ENCODE results near the gene CELSR1.

Gene CELSR1

DNA sequence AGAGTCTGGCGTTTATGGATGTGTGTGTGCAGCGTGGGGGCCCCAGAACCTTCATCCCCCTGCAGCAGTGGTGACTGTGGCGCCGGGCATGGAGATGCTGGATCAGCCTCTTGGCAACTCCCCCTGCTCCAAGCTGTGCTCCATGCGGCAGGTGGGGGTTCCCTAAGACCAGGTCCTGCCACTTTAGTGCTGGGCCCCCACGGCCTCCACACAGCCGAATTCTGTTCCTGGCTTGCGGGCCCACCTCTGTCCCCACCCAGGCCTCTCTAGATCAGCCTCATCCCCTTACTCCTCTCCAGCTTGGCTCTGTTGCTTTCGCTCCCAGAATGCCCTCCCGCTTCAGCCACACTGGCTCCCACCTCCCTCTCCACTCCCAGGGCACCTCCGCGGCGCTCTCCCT, 142.3 kb downstream of the CELSR1 start:
- DNase-seq (ENCODE audit: low read depth): no peak

DNA sequence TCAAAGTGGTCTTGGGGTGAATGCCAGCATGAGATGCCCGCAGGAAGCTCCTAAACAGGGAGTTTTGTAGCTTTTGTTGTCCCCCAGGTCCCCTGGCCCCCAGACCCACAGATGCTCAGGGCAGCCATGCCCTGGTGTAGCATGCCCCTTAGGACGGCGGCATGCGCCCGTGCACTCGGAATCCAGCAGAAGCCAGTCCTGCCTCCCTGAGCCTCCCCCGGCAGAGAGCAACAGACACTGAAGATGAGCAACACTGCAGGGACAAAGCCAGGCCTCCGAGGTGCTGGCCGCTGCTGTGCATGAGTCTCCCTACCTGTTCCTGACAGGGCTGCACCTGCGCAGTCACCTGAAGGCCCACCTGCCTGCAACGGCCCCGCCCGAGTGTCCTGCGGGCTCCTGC, 142.8 kb downstream of the CELSR1 start:
- DNase-seq (ENCODE audit: low read depth): no peak

DNA sequence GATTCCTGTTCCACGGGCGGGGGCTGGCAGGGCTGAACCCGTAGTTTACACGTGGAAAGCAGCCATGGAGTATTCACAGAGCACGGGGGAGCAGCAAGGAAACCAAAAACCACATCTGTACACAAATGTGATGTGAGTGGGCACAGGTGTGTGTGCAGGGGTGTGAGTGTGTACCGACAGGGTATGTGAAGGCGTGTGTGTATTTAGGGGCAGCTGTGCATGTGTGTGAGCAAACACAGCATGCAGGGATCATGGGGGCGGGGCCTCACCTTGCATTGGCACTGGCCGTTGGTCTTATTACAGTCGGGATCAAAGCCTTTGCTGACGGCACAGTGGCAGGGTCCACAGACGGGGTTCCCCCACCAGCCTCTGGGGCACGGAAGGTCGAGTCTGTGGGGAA, 143.5 kb downstream of the CELSR1 start:
- no peak for DNase-seq (ENCODE audit: low read depth)

DNA sequence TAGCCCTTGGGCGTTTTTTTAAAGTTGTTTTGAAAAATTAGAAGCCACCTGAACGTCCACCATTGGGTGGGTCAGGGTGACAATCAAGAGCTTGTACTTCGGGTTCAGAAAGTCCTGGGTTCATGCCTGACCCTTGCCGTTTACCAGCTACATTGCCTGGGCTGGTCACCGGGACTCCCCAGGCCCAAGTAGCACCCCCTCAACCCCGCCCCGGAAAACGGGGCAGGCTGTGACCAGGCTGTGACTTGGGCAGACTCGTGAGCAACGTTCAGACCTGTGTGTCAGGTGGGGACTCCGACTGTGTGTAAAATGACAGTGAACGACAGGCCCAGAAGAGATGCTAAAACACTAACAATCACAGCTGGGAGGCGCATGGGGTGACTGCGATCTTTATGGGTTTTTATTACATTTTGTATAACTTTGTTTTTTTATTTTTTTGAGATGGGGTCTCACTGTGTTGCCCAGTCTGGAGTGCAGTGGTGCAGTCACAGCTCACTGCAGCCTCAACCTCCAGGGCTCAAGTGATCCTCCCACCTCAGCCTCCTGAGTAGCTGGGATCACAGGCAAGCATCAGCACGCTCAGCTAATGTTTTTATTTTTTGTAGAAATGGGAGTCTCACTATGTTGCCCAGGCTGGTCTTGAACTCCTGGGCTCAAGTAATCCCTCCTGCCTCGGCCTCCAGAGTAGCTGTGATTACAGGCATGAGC, 145.1 kb downstream of the CELSR1 start:
- DNase-seq (ENCODE audit: low read depth): no peak

DNA sequence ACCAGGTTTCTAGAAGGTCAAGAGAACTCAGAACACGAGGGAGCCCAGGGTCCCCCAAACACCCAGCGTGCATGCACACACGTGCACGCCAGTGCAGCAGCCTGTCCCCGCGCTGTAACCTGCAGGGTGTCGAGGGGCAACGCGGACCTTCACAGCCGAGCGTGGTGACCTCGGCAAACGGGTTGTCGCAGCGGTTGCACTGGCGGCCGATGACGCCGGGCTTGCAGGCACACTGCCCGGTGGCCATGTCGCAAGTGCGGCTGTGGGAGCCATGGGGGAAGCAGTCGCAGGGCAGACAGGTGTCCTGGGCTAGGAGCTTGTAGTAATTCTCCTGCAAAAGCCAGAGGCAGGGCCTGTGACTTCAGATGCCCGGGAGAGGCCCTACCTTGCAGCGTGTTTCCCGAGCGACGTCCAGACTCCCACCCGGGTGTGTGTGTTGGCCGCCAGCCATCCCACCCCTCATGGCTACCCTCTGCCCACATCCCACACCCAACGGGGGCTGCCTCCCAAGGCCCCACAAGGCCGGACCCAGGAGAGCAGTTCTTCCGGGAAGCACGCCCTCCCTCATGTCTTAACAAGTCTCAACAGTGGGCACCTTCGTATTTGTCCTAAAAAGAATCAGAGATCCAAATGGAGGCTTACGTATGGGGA, 145.8 kb downstream of the CELSR1 start:
- no peak for DNase-seq (ENCODE audit: low read depth)

DNA sequence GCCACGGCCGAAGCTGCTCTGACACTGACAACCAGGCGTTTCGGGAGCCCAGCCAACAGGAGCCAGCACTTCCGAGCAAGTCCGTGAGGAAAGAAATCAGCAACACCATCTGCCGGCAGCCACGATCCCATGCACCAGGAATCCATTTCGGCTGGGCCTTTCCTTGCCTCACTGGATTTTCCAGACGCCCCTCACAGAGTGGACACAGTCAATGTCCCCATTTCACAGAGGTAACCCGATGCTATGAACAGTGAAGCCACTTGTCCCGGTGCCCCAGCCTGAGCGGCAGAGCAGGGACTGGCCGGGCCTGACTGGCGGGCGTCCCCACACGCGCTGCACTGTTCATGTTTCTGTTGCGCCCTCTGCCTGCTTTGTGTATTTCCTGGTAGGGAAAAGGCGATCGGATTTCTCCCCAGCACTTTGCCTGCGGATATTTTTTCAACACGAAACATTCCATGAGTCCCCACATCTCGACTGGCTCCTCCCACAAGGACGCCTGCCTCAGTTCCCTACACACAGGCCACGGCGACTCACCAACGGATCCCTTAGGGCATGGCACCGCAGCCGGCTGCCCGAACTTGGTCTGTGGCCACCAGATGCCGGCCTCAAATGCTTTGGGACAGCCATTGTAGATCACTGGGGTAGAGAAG, 146.6 kb downstream of the CELSR1 start:
- no peak for DNase-seq (ENCODE audit: low read depth)

DNA sequence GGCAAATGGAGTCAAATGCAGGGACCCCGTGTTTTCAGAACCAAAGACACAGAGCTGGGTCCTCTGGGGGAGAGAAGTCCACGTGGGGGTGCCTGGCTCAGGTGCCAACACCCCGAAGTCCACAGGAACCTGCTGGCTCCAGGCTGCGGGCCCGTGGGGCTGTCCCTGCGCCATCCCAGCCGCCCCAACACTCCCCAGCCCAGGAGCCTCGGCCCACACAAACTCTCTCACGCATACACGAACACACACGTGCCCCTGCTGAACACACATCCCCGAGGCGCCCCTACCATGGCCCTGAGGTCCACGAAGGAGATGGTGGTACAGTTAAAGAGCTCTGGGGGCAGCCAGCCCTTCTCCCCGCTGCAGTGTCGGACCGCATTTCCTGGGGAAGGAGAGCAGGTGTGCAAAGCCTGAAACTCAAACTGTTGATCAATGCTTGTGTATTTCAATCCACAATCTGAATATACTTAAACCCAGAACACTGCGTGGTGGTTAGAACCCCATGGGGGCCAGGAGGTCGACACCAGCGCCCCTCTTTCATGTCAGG, 147.2 kb downstream of the CELSR1 start:
- no peak for DNase-seq (ENCODE audit: low read depth)

DNA sequence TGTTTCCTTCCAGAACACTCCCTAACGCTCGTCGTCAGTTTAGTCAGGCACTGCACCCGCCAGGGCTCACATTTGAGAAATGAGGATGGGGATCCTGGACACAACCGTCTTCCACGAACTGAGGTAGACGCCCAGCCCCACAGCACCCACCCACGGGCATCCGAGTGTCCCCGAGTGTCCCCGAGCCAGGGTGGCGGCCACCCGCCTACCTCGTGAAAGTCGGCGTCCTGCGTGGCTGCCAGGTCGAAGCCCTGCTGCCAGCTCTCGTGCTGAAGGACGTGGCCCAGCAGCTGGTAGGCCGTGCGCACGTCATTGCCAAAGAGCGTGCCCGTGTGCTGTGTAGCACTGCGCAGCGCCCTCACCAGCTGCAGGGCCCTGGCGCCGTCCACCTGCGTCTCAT, 148.3 kb downstream of the CELSR1 start:
- no peak for DNase-seq (ENCODE audit: low read depth)

DNA sequence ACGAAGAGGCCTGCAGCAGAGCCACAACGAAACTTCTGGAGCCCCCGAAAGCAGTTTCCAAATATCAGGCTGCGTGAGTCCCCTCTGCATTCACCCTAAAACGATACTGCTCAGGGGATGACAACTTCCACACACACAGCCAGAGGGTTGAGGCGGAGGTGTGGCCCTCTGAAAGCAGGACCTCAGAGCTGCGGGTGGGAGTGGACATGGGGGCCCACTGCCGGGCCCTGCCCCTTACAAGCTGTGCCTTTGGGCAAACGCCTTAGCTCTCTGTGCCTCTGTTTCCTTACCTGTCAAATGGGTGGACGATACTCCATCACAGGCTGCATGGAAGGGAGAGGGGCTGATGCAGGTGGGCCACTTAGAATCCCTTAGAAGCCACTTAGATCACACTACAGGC, 148.8 kb downstream of the CELSR1 start:
- DNase-seq (ENCODE audit: low read depth): no peak

DNA sequence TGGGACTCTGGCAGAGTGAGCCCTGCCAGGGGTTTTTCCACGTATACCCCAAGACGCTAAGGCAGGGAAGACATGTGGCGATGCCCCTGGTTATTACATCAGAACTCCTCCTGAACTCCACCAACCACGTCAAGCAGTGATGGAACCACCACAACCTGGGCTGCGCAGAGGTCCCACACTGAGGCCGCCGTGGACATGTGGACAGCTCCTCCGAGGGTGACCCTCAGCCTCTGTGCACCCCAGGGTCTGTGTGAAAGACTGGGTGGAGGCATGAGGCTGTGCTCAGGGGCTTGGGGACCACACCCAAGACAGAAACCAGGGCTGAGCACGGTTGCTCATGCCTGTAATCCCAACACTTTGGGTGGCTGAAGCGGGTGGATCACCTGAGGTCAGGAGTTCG, 149.7 kb downstream of the CELSR1 start:
- DNase-seq (ENCODE audit: low read depth): no peak

DNA sequence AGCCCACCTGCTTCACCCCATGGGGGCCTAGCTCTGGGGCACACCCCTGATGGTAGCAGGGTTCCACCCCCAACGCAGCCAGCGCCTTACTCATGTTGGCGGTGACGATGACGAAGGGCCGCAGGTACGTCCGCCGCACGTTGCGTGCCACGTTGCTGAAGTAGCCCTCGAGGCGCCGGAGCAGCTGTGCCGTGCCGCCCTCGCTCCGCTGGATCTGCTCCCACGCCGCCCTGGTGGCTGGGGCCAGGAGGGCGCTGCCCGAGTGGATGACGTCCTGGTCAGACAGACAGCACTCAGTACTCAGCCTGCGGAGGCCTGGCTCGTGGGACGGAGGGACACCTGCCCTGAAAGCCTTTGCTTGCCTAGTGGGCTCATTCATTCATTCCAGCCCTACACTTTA, 151.1 kb downstream of the CELSR1 start:
- DNase-seq (ENCODE audit: low read depth): no peak

DNA sequence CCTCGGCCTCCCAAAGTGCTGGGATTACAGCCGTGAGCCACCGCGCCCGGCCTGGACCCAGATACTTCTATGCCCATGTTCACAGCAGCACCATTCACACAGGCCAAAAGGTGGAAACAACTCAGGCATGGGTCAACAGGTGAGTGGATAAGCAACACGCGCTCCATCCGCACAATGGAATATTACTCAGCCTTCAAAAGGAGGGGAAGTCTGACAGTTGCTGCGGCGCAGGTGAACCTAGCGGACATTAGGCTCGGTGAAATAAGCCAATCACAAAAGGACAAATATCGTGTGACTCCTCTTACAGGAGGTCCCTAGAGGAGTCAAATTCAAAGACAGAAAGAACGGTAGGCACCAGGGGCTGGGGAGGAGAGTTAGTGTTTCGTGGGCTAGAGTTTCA, 154.9 kb downstream of the CELSR1 start:
- no peak for DNase-seq (ENCODE audit: low read depth)

DNA sequence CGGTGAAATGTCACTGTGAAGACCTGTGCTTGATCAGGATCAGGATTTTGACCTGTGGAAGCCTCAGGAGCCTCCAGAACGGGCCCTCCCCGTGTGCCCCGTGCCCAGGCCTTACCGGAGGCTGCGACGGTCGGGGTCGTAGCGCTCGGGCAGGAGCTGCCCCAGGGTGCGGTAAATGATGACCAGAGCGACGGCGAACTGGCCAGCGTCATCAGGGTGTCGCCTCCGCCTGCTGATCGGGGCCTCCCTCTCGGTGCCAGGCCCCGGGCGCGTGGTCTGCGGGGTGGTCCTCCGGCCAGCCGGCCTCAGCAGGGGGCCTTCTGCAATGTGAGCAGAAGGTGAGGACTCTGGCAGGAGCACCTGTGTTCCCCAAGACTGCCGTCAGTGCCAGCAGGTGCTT, 155.7 kb downstream of the CELSR1 start:
- no peak for DNase-seq (ENCODE audit: low read depth)

DNA sequence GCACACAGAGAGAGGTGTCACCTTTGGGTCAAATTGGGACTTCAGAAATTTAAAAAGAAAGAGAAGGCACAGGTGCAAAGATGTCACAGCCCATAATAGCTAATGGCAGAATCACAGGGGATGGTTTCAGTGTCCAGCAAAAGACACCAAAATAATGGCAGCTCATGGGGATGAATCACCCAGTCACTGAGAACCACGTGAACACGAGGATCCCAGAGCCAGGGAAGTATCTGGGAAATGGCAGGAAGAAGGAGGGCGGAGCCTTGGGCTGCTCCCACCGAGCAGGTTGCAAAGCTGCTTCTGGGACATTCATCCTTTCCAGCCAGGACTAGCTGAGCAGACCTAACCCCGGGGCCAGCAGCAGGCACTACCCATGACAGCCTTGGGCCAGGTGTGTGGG, 156.3 kb downstream of the CELSR1 start:
- DNase-seq (ENCODE audit: low read depth): no peak

DNA sequence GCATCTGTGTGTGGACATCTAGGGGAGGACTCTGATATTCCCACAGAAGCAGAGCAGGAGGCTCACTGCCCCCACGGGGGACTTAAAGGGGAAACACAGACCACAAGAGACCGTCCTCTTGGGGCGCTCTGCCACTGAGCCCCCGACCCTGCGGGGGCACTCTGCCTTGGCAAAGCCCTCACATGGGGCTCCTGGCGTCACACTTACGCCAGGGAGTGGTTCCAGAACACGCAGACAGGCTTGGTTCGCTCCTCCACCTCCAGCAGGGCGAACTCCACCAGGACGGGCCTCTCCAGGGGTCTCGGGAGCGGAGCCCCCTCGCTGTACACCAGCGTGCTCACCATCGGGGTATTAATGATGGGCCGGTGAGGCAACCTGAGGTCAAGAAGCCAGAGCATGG, 156.8 kb downstream of the CELSR1 start:
- no peak for DNase-seq (ENCODE audit: low read depth)

DNA sequence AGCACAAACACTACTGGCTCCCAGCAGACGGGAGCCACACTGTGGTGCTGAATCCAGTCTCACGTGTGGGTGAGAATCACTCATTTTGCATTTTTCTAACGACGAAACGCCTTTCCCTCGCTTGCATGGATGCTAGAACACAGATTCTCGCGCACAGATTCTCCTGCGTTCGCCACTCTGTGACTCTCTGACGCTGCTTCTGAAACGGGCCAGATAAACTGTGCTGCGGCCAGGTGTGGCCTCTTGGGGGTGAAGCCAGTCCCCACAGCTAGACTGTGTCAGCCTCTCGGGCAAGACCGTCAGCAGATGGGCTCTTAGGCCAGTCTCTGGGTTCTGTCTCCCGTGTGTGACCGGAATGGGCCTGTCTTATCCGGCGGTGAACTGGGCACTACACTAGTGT, 157.4 kb downstream of the CELSR1 start:
- DNase-seq (ENCODE audit: low read depth): no peak

DNA sequence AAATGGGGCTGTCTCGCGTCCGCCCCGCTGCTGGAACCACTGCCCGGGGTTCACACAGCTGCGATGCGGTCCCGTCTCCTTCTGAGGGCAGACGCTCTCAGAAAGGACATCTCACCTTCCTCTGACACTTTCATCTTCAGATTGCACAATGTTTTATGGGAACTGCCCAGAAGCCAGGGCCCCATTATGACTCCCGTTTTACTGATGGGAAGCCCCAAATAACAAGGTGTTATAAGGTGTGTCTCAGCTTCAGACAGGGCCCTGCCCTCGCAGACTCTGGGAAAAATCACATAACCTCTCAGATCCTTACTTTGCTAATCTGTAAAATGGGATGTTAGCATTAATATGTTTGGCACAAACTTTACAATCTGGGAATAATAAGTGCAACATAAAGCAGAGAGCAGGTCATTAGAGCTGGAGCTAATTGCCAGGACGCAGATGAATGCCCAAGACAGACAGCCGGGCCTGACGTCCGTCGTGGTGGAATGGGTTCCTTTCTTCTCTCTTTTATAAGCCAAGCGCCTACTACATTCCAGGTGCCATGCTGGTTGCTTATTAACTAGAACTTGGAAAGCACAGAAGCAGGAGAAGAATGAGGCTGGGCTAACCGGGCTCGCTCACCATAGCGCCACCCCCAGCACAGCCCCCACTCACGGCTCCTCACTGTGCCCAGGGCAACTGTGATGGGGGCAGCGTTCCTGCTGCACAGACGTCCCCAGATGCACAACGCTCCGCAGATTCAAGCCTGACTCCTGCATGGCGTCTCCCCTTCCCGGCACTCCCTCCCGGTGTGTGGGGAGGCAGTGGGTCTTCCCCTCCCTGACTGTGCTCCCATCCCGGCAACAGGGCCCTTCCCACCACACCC, 158.1 kb downstream of the CELSR1 start:
- no peak for DNase-seq (ENCODE audit: low read depth)

DNA sequence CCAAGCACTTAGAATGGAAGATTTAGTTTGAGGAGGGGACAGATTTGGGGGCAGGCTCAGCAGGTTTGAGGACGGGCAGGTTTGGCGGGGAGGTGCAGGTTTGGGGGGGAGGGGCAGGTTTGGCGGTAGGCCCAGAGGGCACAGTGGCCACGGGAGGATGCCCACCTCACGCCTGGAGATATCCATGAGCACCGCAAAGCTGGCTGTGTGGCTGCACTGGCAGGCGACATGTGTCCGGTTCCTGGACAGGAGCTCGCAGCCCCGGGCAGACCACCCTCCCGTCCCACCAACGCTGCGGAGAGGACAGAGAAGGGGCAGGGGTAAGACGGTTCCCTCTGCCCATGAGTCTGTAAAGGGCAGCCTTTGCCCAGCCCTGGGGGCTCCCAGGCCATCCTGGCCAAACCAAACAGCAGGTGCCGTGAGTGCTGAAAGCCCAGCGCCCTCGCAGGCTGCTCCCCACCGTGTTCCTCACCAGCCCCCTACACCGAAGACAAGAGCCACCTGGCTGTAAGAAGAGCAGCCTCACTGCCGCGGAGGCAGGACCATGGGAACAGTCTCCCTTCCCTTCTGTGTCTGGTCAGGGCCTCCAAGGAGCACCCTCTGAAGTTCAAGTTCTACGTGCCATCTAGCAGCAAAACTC, 158.9 kb downstream of the CELSR1 start:
- DNase-seq (ENCODE audit: low read depth): no peak

DNA sequence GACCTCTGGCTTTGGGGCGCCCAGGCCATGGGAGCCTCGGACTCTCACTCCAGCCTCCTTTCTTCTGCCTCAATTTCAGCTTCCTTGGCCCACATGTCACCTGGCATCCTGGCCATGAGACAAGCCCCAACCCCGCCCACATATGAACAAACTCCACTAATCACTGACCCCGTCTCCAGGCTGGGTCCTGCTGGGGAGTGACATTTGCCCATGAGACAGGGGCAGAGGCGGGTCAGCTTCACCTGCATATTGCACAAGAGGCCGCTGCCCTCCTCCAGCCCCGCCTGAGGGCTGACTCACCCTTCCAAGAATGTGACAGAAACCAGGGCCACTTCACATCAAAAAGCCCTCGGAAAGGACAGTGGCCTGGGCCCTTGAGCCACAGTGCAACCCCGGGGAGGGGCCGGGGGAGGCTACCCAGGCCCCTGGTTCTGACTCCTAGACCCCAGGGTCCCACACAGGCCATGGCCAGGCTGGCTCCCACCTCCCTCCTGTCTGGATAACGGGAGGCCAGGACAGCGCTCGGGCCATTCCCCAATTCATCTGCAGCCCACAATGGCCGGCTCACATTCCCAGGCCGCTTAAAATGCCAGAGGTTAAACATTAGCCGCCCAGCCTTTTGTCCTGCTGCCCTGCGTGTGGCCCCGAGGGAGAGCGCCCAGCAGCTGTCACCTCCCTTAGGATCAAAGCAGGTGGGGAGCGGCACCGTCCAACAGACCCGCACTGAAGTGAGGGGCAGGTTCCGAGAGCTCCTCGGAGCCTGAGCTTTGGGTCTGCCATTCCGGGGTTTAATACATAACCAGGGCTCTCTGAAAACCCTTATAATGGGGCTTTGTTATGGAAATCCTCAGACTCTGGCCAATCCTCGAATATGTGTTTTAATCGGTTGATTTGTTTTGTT, 159.6 kb downstream of the CELSR1 start:
- no peak for DNase-seq (ENCODE audit: low read depth)

DNA sequence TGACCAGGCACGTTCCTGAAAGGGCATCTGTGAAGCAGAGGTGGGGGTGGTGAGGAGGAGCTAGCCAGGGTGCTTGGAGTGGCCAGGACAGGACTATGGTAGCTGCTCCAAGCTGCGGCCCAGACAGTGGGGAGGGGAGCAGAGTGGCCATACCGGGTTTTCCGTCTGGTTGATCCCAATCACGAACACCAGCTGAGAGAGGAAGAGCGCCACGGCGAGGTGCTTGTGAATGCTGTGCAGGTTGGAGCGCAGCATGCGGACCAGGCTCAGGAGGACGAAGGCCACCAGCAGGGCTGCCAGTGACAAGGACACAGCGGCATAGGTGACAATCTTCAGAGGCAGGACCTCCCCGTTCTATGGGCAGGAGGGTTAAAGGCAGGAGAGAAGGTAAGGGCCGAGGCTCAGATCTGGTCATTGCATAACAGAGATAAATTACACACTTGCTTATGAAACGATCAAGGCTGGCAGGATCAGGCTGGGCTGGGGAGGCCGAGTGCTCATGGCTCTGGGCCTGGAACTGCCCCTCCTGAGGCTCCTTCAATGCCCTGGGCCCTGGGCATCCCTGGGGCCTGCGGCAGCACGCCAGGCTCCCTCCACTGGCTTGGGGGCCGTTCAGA, 160.4 kb downstream of the CELSR1 start:
- no peak for DNase-seq (ENCODE audit: low read depth)

Data from stimulated activated CD8-positive, alpha-beta memory T cell treated with anti-CD3 and anti-CD28 coated beads, Interleukin-7, amount 100 ng/mL, for 24 hours (primary cell).